SK-N-SH (cell line): ENCODE results near the gene MSANTD3. TPM values are rescaled to one million over a fixed set of nuclear protein-coding genes. Genes with fewer than 3 reads are reported as not detected.

Experiments
- CTCF ChIA-PET: fragments of 300-600, 350-600 bp; formaldehyde crosslinking; extraction: SDS; loops from one replicate; lab custom pipeline; 2021; lab: Yijun Ruan, JAX
- POLR2A ChIA-PET: fragments of 350-600 bp; sonication (Branson Sonifier 250); formaldehyde crosslinking; extraction: SDS; loops from one replicate; lab custom pipeline; 2020; ENCODE audit warnings: antibody characterized with exemption, inconsistent platforms; lab: Yijun Ruan, JAX
- DNase-seq: peaks from one replicate; pipeline ENCODE4 v3.0.0; 2012
- H2AFZ ChIP-seq: fragments of 200-600 bp; sonication (generic); 2 replicates; pipeline ENCODE4 v1.8.1; 2016; ENCODE audit warnings: antibody characterized with exemption, mild to moderate bottlenecking, low read depth
- H3F3A ChIP-seq: fragments of 200-600 bp; sonication (generic); replicated peaks from 2 replicates; pipeline ENCODE3; 2016; ENCODE audit warnings: antibody characterized with exemption, mild to moderate bottlenecking; ENCODE audit not compliant: insufficient read depth
- H3K27ac ChIP-seq, 2 experiments: fragments of 200-500 bp in 1 of 2; fragments of 200-600 bp in 1 of 2; sonication (Bioruptor generic) in 1 of 2; sonication (generic), shearing (Covaris generic) in 1 of 2; 2 replicates each; pipeline versions ENCODE4 v1.5.1 to v1.6.1; 2014 to 2016; ENCODE audit warnings: low read depth in 2 of 2, inconsistent platforms in 1 of 2, low read length in 1 of 2, mild to moderate bottlenecking in 1 of 2, mixed read lengths in 1 of 2
- H3K27me3 ChIP-seq: fragments of 200-600 bp; sonication (generic), shearing (Covaris generic); 2 replicates; pipeline ENCODE4 v1.6.1; 2016; ENCODE audit warnings: mixed run types; ENCODE audit not compliant: insufficient read depth
- H3K36me3 ChIP-seq, 2 experiments: fragments of 200-500 bp in 1 of 2; fragments of 200-600 bp in 1 of 2; sonication (Bioruptor generic) in 1 of 2; sonication (generic) in 1 of 2; replicated peaks in 1 of 2; 2 replicates each; pipeline versions ENCODE3 to v1.5.1; 2014 to 2016; ENCODE audit warnings: low read length in 1 of 2, mild to moderate bottlenecking in 1 of 2; ENCODE audit not compliant: insufficient read depth in 2 of 2, control insufficient read depth in 1 of 2
- H3K4me1 ChIP-seq, 2 experiments: fragments of 200-500 bp in 1 of 2; fragments of 200-600 bp in 1 of 2; sonication (Bioruptor generic) in 1 of 2; sonication (generic), shearing (Covaris generic) in 1 of 2; 2 replicates each; pipeline versions ENCODE4 v1.5.1 to v1.6.1; 2014 to 2016; ENCODE audit warnings: low read depth in 1 of 2, low read length in 1 of 2, mixed run types in 1 of 2; ENCODE audit not compliant: insufficient read depth in 2 of 2, control insufficient read depth in 1 of 2
- H3K4me2 ChIP-seq: fragments of 200-600 bp; sonication (generic), shearing (Covaris generic); 2 replicates; pipeline ENCODE4 v1.6.1; 2017; ENCODE audit warnings: mixed run types
- H3K4me3 ChIP-seq, 2 experiments: fragments of 200-500 bp in 1 of 2; fragments of 200-600 bp in 1 of 2; sonication (Bioruptor generic) in 1 of 2; sonication (generic), shearing (Covaris generic) in 1 of 2; 2 replicates each; pipeline versions ENCODE4 v1.5.1 to v1.8.1; 2014 to 2016; ENCODE audit warnings: low read depth in 2 of 2, inconsistent platforms in 1 of 2, low read length in 1 of 2, mild to moderate bottlenecking in 1 of 2, mixed read lengths in 1 of 2, moderate library complexity in 1 of 2
- H3K79me2 ChIP-seq: fragments of 200-600 bp; sonication (generic); 2 replicates; pipeline ENCODE4 v1.8.1; 2017; ENCODE audit warnings: mild to moderate bottlenecking; ENCODE audit not compliant: insufficient read depth
- H3K9ac ChIP-seq: fragments of 200-600 bp; sonication (generic); 2 replicates; pipeline ENCODE4 v1.6.1; 2017; ENCODE audit warnings: mixed run types
- H3K9me2 ChIP-seq: fragments of 200-600 bp; sonication (generic); 2 replicates; pipeline ENCODE4 v1.6.1; 2017; ENCODE audit warnings: mixed run types
- H3K9me3 ChIP-seq: fragments of 200-600 bp; sonication (generic); 2 replicates; pipeline ENCODE4 v1.6.1; 2017; ENCODE audit warnings: mixed run types, mild to moderate bottlenecking, moderate library complexity
- H4K20me1 ChIP-seq: fragments of 200-600 bp; sonication (generic); 2 replicates; pipeline ENCODE4 v1.6.1; 2017; ENCODE audit warnings: mild to moderate bottlenecking, mixed run types; ENCODE audit not compliant: insufficient read depth
- CHD2 ChIP-seq: fragments of 150-350 bp; IDR thresholded peaks from 2 replicates; pipeline ENCODE4 v1.6.1; 2018; ENCODE audit warnings: low read length; ENCODE audit not compliant: partially characterized antibody
- EZH2phosphoT487 ChIP-seq: fragments of 200-600 bp; sonication (generic); IDR thresholded peaks from 2 replicates; pipeline ENCODE4 v1.6.1; 2017; ENCODE audit warnings: low read depth, mixed run types, mild to moderate bottlenecking, antibody characterized with exemption, moderate library complexity, borderline replicate concordance
- FOSL2 ChIP-seq: IDR thresholded peaks from 2 replicates; pipeline ENCODE4 v1.4.0; 2012; ENCODE audit warnings: low read depth, mild to moderate bottlenecking, moderate library complexity, borderline replicate concordance
- FOXJ3 ChIP-seq: sonication (generic); formaldehyde crosslinking; IDR thresholded peaks from 2 replicates; pipeline ENCODE4 v1.5.1; 2020; ENCODE audit warnings: mild to moderate bottlenecking, missing genetic modification reagents
- FOXM1 ChIP-seq: IDR thresholded peaks from 2 replicates; pipeline ENCODE4 v1.4.0; 2012; ENCODE audit warnings: low read depth, mild to moderate bottlenecking
- GABPA ChIP-seq: IDR thresholded peaks from 2 replicates; pipeline ENCODE4 v1.4.0; 2012; ENCODE audit warnings: low read depth, mild to moderate bottlenecking
- GATA2 ChIP-seq: sonication (generic); formaldehyde crosslinking; IDR thresholded peaks from 2 replicates; pipeline ENCODE4 v1.5.0; 2020; ENCODE audit warnings: mild to moderate bottlenecking, missing genetic modification reagents
- JUND ChIP-seq: IDR thresholded peaks from 2 replicates; pipeline ENCODE4 v1.4.0; 2012
- MEF2A ChIP-seq: IDR thresholded peaks from 2 replicates; pipeline ENCODE4 v1.4.0; 2012; ENCODE audit warnings: low read depth, borderline replicate concordance
- MXI1 ChIP-seq: IDR thresholded peaks from 2 replicates; pipeline ENCODE4 v1.6.1; 2012; ENCODE audit warnings: mild to moderate bottlenecking, low read depth, low read length, improper control_type of control experiment
- RCOR1 ChIP-seq: fragments of 150-350 bp; IDR thresholded peaks from 2 replicates; pipeline ENCODE4 v1.6.1; 2017; ENCODE audit warnings: antibody characterized with exemption, low read length
- RXRA ChIP-seq: IDR thresholded peaks from 2 replicates; pipeline ENCODE4 v1.4.0; 2012; ENCODE audit warnings: low read depth, mild to moderate bottlenecking, borderline replicate concordance
- SIN3A ChIP-seq: IDR thresholded peaks from 2 replicates; pipeline ENCODE4 v1.6.1; 2012; ENCODE audit warnings: low read depth, mild to moderate bottlenecking, low read length, moderate library complexity, borderline replicate concordance
- SMC3 ChIP-seq: IDR thresholded peaks from 2 replicates; pipeline ENCODE4 v1.6.1; 2012; ENCODE audit warnings: low read depth, low read length, improper control_type of control experiment
- TEAD4 ChIP-seq: IDR thresholded peaks from 2 replicates; pipeline ENCODE4 v1.4.0; 2012; ENCODE audit warnings: mild to moderate bottlenecking, borderline replicate concordance; ENCODE audit not compliant: insufficient read depth
- YY1 ChIP-seq: IDR thresholded peaks from 2 replicates; pipeline ENCODE4 v1.4.0; 2012; ENCODE audit warnings: low read depth, mild to moderate bottlenecking
- WGBS: methylation state at CpG from one replicate; pipeline ENCODE4 v1.1.6; 2017; ENCODE audit warnings: low lambda C conversion rate; 5-methylcytosine and 5-hydroxymethylcytosine counted together
- polyA plus RNA-seq, 3 experiments: library from polyadenylated mRNA; depleted of rRNA; stranded (reverse); fragments of >200 nt; gene quantifications; 2 replicates each; pipeline ENCODE4 v1.2.3, GENCODE V29; 2012
- TF ChIP-seq, protein P1 (sequence below): IDR thresholded peaks from 2 replicates; pipeline ENCODE4 v1.4.0; 2012; ENCODE audit warnings: low read depth
- TF ChIP-seq, protein P2 (sequence below): IDR thresholded peaks from 2 replicates; pipeline ENCODE4 v1.4.0; 2012; ENCODE audit warnings: low read depth, borderline replicate concordance
- TF ChIP-seq, protein P3 (sequence below): IDR thresholded peaks from 2 replicates; pipeline ENCODE4 v1.4.0; 2012; ENCODE audit warnings: low read depth, borderline replicate concordance
- TF ChIP-seq, protein P4 (sequence below): fragments of 150-350 bp; IDR thresholded peaks from 2 replicates; pipeline ENCODE4 v1.6.1; 2017; ENCODE audit warnings: antibody characterized with exemption, low read length, low read depth, borderline replicate concordance
- TF ChIP-seq, protein P5 (sequence below): IDR thresholded peaks from 2 replicates; pipeline ENCODE4 v1.6.1; 2012; ENCODE audit warnings: mild to moderate bottlenecking, low read depth, low read length, moderate library complexity

MSANTD3 gene
- polyA plus RNA-seq, 1 of the 3 experiments (the other 2 are of a cell fraction), result 48.3 TPM

DNA sequence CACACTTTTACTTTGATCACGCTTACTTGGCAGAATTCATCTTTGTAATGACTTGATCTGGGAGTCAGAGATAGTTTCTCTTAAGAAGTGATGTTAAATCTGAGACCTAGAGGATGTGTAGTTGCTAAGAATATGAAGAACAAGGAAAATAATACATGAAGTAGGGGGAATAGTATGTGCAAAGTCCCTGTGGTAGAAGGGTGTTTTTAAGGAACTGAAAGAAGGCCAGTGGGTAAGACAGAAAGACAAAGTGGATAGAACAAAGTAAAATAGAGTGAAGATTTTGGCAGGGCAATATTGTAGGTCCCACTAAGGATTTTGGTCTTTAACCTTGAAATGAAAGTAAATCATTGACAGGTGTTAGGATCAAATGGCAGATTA is 17.8 kb upstream of the MSANTD3 start (continued):
- TF ChIP-seq, protein P1, sequence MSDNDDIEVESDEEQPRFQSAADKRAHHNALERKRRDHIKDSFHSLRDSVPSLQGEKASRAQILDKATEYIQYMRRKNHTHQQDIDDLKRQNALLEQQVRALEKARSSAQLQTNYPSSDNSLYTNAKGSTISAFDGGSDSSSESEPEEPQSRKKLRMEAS, result no peak
- TF ChIP-seq, protein P2, sequence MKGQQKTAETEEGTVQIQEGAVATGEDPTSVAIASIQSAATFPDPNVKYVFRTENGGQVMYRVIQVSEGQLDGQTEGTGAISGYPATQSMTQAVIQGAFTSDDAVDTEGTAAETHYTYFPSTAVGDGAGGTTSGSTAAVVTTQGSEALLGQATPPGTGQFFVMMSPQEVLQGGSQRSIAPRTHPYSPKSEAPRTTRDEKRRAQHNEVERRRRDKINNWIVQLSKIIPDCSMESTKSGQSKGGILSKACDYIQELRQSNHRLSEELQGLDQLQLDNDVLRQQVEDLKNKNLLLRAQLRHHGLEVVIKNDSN, result no peak
- TF ChIP-seq RCOR1 (no peak), MXI1 (no peak)
- TF ChIP-seq, all 33 proteins: peak for 0

DNA sequence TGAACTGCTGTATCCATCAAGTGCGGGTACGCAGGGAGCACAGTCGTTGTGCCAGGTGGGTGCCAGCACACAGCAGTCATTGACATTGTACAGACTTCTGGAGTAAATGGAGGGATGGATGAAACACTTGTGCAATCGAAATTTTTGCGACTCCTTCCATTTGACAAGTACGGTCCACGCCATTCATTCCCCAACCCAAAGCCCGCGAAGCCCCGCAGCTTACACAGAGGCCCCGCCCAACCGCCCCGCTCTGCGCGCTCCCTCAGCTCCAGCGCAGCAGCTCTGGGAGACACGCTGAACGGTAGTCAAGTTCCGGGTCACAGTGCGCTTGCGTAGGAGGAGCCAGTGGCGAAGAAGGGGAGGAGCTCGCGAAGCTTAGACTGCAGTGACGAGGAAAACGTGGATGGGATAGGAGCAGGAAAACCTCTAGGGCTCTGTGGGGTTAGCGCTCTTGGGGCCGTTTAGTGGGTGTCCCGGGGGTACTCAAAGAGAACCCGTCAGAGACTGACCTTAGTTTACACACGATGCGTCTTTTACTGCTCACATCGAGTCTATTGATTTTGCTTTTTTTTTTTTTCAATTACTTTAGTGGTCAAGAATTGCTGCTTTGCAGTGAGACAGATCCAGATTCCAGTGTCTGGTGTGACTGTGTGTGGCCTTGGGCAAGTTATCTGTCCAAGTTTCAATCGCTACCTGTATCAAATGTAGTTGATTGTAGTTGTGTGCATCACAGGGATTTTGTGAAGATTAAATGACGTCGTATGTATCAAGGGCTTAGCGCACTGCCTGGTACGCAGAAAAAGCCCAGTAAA is 15.3 kb upstream of the MSANTD3 start:
- Histone ChIP-seq H3K27me3 (no peaks in the 10 kb centered on the region), H3K4me3 (peak overlapping the region; percentile 56 to 60), H3K27ac (peak overlapping the region in 1 of 2 experiments; percentile 70; a peak in 3 of 4 replicates), H3K9me3 (no peaks in the 10 kb centered on the region), H2AFZ (peak overlapping the region; percentile 94), H3K79me2 (no peaks in the 10 kb centered on the region), H3K36me3 (no peaks in the 10 kb centered on the region), H3F3A (no peaks in the 10 kb centered on the region), H3K4me2 (peak overlapping the region; percentile 76), H4K20me1 (no peaks in the 10 kb centered on the region), H3K9me2 (no peaks in the 10 kb centered on the region), H3K4me1 (peaks cover 0 to 8% of the 10 kb centered on the region in 2 experiments; a peak in 1 of 4 replicates), H3K9ac (peak overlapping the region; percentile 44)
- DNase-seq, result peak; percentile 94
- POLR2A ChIA-PET, result interaction anchor here (1.1 kb wide), 1 partner anchor 15 kb away, joined by 14 read pairs; the partner anchor contains the start of gene MSANTD3
- 8% methylated on average over 38 of the region's 38 CpGs for WGBS
- CTCF ChIA-PET, result interaction anchor here (1.1 kb wide), 1 partner anchor 87 kb away, joined by 5 read pairs; no protein-coding TSS in a partner anchor
- TF ChIP-seq MEF2A, result no peak
- TF ChIP-seq JUND, result no peak; the same call in 1 of the 2 replicates
- TF ChIP-seq, protein P3, sequence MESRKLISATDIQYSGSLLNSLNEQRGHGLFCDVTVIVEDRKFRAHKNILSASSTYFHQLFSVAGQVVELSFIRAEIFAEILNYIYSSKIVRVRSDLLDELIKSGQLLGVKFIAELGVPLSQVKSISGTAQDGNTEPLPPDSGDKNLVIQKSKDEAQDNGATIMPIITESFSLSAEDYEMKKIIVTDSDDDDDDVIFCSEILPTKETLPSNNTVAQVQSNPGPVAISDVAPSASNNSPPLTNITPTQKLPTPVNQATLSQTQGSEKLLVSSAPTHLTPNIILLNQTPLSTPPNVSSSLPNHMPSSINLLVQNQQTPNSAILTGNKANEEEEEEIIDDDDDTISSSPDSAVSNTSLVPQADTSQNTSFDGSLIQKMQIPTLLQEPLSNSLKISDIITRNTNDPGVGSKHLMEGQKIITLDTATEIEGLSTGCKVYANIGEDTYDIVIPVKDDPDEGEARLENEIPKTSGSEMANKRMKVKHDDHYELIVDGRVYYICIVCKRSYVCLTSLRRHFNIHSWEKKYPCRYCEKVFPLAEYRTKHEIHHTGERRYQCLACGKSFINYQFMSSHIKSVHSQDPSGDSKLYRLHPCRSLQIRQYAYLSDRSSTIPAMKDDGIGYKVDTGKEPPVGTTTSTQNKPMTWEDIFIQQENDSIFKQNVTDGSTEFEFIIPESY, result no peak
- TF ChIP-seq EZH2phosphoT487, result no peak
- peak; percentile 98 for TF ChIP-seq MXI1
- peak; percentile 46 for TF ChIP-seq CHD2
- TF ChIP-seq SIN3A, result no peak; the same call in 1 of the 2 replicates
- TF ChIP-seq, protein P4, sequence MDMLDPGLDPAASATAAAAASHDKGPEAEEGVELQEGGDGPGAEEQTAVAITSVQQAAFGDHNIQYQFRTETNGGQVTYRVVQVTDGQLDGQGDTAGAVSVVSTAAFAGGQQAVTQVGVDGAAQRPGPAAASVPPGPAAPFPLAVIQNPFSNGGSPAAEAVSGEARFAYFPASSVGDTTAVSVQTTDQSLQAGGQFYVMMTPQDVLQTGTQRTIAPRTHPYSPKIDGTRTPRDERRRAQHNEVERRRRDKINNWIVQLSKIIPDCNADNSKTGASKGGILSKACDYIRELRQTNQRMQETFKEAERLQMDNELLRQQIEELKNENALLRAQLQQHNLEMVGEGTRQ, result no peak
- TF ChIP-seq, protein P5, sequence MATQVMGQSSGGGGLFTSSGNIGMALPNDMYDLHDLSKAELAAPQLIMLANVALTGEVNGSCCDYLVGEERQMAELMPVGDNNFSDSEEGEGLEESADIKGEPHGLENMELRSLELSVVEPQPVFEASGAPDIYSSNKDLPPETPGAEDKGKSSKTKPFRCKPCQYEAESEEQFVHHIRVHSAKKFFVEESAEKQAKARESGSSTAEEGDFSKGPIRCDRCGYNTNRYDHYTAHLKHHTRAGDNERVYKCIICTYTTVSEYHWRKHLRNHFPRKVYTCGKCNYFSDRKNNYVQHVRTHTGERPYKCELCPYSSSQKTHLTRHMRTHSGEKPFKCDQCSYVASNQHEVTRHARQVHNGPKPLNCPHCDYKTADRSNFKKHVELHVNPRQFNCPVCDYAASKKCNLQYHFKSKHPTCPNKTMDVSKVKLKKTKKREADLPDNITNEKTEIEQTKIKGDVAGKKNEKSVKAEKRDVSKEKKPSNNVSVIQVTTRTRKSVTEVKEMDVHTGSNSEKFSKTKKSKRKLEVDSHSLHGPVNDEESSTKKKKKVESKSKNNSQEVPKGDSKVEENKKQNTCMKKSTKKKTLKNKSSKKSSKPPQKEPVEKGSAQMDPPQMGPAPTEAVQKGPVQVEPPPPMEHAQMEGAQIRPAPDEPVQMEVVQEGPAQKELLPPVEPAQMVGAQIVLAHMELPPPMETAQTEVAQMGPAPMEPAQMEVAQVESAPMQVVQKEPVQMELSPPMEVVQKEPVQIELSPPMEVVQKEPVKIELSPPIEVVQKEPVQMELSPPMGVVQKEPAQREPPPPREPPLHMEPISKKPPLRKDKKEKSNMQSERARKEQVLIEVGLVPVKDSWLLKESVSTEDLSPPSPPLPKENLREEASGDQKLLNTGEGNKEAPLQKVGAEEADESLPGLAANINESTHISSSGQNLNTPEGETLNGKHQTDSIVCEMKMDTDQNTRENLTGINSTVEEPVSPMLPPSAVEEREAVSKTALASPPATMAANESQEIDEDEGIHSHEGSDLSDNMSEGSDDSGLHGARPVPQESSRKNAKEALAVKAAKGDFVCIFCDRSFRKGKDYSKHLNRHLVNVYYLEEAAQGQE, result no peak
- TF ChIP-seq RXRA, result no peak
- no peak for TF ChIP-seq FOSL2
- no peak for TF ChIP-seq FOXM1
- peak; percentile 33; the same call in 1 of the 2 replicates for TF ChIP-seq RCOR1
- no peak for TF ChIP-seq GATA2
- TF ChIP-seq TEAD4, result no peak
- TF ChIP-seq FOXJ3 (CRISPR knock-in tag), result no peak
- no peak for TF ChIP-seq SMC3
- TF ChIP-seq GABPA, result peak; percentile 71
- no peak for TF ChIP-seq YY1
- TF ChIP-seq, protein P1, result peak; percentile 82
